SH-SY5Y (cell line): ENCODE measurements around the gene MEX3D.

Experiments
- GATA2 ChIP-seq: IDR thresholded peaks from 2 replicates; pipeline ENCODE4 v1.6.1; 2011; ENCODE audit warnings: mild to moderate bottlenecking, low read depth, low read length
- GATA3 ChIP-seq: IDR thresholded peaks from 2 replicates; pipeline ENCODE4 v1.6.1; 2011; ENCODE audit warnings: low read depth, mild to moderate bottlenecking, low read length, moderate library complexity

DNA sequence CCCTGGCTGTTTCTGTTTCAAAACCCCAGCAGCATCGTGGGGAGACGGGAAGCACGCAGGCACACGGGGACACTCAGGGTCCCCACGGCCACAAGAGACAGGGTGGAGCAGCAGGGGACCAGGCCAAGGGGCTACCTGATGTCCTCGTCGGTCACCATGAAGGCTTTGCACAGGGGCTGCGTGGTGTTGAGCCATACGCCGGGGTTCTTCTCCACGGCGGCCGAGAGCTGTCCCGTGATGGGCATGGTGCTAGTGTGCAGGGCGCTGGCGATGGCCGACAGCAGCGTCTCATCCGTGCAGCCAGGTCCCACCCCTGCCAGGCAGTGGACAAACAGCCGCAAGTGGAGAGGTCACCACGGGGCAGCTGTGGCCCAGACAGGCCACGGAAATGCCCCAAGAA, 12.8 kb upstream of the MEX3D start:
- TF ChIP-seq GATA2 (no peak), GATA3 (no peak)
